HepG2 (cell line): ENCODE results near the gene UBE2O. TPM values are rescaled to one million over a fixed set of nuclear protein-coding genes. Genes with fewer than 3 reads are reported as not detected.

Source experiments
- IKZF5 ChIP-seq: IDR thresholded peaks from 2 replicates; pipeline ENCODE4 v1.6.1; 2018; ENCODE audit warnings: missing genetic modification reagents, mild to moderate bottlenecking, missing compliant biosample characterization
- MEIS1 ChIP-seq: sonication (generic); formaldehyde crosslinking; IDR thresholded peaks from 2 replicates; pipeline ENCODE4 v1.9.0; 2021; ENCODE audit warnings: mild to moderate bottlenecking, missing genetic modification reagents, moderate library complexity, borderline replicate concordance
- NAIF1 ChIP-seq: sonication (generic); formaldehyde crosslinking; IDR thresholded peaks from 2 replicates; pipeline ENCODE4 v1.5.0; 2020; ENCODE audit warnings: mild to moderate bottlenecking, missing genetic modification reagents, borderline replicate concordance
- NR2F1 ChIP-seq, 2 experiments: fragments of 450-650 bp in 1 of 2; formaldehyde crosslinking in 1 of 2; IDR thresholded peaks; 2 replicates each; pipeline versions ENCODE4 v1.5.0 to v1.6.1; 2016 to 2020; ENCODE audit warnings: mild to moderate bottlenecking in 1 of 2, missing compliant biosample characterization in 1 of 2, missing genetic modification reagents in 1 of 2, moderate library complexity in 1 of 2
- NR2F2 ChIP-seq: IDR thresholded peaks from 2 replicates; pipeline ENCODE4 v1.6.1; 2012; ENCODE audit warnings: low read depth, inconsistent platforms, borderline replicate concordance
- PTBP1 ChIP-seq: fragments of 200-400 bp; formaldehyde crosslinking; IDR thresholded peaks from 2 replicates; pipeline ENCODE4 v1.6.1; 2018; ENCODE audit warnings: low read length, low read depth; ENCODE audit not compliant: poor library complexity, severe bottlenecking
- RXRA ChIP-seq: sonication (generic); formaldehyde crosslinking; IDR thresholded peaks from 2 replicates; pipeline ENCODE4 v1.5.1; 2020; ENCODE audit warnings: missing genetic modification reagents
- TAF1 ChIP-seq: sonication (generic); formaldehyde crosslinking; IDR thresholded peaks from 2 replicates; pipeline ENCODE4 v1.4.0; 2020; ENCODE audit warnings: missing genetic modification reagents
- TBX3 ChIP-seq: fragments of 450-650 bp; IDR thresholded peaks from 2 replicates; pipeline ENCODE4 v1.6.1; 2017; ENCODE audit warnings: antibody characterized with exemption, mild to moderate bottlenecking, inconsistent platforms, borderline replicate concordance
- TP53 ChIP-seq: sonication (generic); formaldehyde crosslinking; conservative IDR thresholded peaks from 2 replicates; pipeline ENCODE4 v1.4.0; 2020; ENCODE audit warnings: missing genetic modification reagents
- ZBED4 ChIP-seq: sonication (generic); formaldehyde crosslinking; IDR thresholded peaks from 2 replicates; pipeline ENCODE4 v1.4.0; 2020; ENCODE audit warnings: missing genetic modification reagents, borderline replicate concordance
- ZBTB37 ChIP-seq: sonication (generic); formaldehyde crosslinking; IDR thresholded peaks from 2 replicates; pipeline ENCODE4 v1.4.0; 2020; ENCODE audit warnings: mild to moderate bottlenecking, missing genetic modification reagents
- ZNF326 ChIP-seq: sonication (generic); formaldehyde crosslinking; IDR thresholded peaks from 2 replicates; pipeline ENCODE4 v1.4.0; 2020; ENCODE audit warnings: missing genetic modification reagents, borderline replicate concordance
- polyA plus RNA-seq, 8 experiments: library from polyadenylated mRNA; depleted of rRNA in 3 of 8; stranded (reverse) in 7 of 8; unstranded in 1 of 8; fragments of >200 nt; fragmentation: Illumina TruSeq in 4 of 8; extraction: Trizol in 4 of 8; gene quantifications; 2 replicates each; pipeline versions ENCODE4 v1.2.1 to v1.2.3, GENCODE V29; 2011 to 2016; ENCODE audit warnings: low read depth in 4 of 8, missing spikeins in 1 of 8, mixed read lengths in 1 of 8; ENCODE audit not compliant: insufficient read depth in 1 of 8
- total RNA-seq, 5 experiments: library from RNA; depleted of rRNA; stranded (reverse); fragments of >200 nt; fragmentation: Illumina TruSeq; extraction: Trizol; gene quantifications; 2 replicates each; pipeline ENCODE4 v1.2.3, GENCODE V29; 2016; ENCODE audit warnings: low read depth in 1 of 5

UBE2O gene
- total and polyA plus RNA-seq, 2 of the 13 experiments (the other 11 are each of a cell fraction or from before 2014, with no cell fraction given) = 21.5 to 23.5 TPM

GRCh38 chr17:76376318-76377133 is 76.4 kb downstream of the UBE2O start (continued):
- TF ChIP-seq ZBED4 (CRISPR knock-in tag) = peak; percentile 88
- TF ChIP-seq NR2F1 (CRISPR knock-in tag; IDR thresholded peaks at IDR 0.05) = peak; percentile 46 to 70; a peak in 3 of 4 replicates
- peak; percentile 80 for TF ChIP-seq TP53
- TF ChIP-seq IKZF5 (CRISPR knock-in tag) = peak; percentile 94
- peak; percentile 57; the same call in 1 of the 2 replicates for TF ChIP-seq MEIS1 (CRISPR knock-in tag)
- peak; percentile 50 for TF ChIP-seq PTBP1
- peak; percentile 64; the same call in 1 of the 2 replicates for TF ChIP-seq TAF1 (CRISPR knock-in tag)
- TF ChIP-seq ZNF326 (CRISPR knock-in tag) = no peak
- 0 out of 2 replicates have a peak, but pooled peaks have one; percentile 41 for TF ChIP-seq NAIF1 (CRISPR knock-in tag)
- no peak; the same call in none of the 2 replicates for TF ChIP-seq ZBTB37 (CRISPR knock-in tag)
- peak; percentile 85; the same call in 1 of the 2 replicates for TF ChIP-seq RXRA (CRISPR knock-in tag)
- peak; percentile 84; the same call in 1 of the 2 replicates for TF ChIP-seq NR2F2
- peak; percentile 67; the same call in 1 of the 2 replicates for TF ChIP-seq TBX3
